Measurements from ENCODE around the gene PALD1.
A peak's percentile ranks its signal among the peaks of the same experiment; 100 is the strongest.

PALD1 gene

DNA sequence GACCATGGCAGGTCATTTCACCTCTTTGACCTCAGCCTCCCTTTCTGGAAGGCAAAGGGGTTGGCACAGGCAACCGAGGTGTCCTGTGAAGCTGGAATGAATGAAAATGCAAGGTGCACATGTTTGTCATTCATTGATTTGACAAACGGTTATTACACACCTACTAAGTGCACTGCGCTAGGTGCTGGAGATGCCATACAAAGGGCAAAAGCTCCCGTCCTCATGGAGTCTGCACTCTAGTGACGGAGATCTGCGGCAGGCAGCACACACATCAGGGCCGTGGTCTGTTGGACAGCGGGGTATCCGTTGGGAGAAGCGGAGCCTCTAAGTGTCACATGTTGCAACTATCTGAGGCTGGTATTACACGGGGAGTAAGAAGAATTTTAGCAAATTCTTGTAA lies 79.7 kb downstream of the PALD1 start:
- DNase-seq: no peak

DNA sequence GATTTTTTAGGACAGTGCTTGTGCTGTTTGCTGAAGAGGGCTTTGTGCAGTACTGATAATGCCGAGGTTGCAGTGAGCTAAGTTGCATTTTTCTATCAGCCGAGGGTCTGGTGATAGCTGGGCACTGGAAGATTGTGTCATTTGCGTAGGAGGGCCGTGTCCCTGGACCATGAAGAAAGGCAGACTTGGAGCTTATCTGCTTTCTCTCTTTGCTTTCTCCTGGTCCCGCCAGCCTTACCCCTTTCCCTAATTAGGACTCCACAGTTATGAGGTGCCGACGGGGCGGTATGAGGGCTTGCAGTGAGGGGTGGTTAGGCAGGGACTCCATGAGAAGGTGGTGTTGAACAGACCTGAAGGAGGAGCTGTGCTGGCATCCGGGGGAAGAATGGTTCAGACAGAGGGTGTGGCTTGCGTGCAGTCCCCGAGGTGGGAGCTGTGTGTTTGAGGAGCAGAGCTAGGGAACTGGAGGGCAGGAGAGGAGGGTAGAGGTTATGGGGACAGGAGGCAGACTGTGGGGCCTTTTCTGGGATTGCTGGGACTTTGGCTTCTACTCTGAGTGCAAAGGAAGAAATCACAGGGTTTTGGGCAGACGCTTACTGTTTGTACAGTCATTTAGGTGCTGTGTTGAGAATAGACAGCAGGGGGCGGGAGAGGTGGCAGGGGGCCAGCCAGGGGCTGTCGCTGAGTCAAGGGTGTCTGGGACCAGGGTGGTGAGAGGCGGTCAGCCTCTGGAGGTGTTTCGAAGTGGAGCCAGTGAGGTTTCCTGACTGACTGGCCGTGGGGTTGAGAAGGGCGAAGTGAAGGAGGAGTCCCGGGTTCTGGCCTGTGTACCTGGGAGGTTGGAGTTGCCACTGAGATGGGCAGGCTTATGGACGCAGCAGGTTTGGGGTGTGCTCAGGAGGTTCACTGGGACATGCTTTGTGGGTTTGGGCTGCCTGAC lies 80.6 kb downstream of the PALD1 start:
- peak; percentile 98 for DNase-seq

DNA sequence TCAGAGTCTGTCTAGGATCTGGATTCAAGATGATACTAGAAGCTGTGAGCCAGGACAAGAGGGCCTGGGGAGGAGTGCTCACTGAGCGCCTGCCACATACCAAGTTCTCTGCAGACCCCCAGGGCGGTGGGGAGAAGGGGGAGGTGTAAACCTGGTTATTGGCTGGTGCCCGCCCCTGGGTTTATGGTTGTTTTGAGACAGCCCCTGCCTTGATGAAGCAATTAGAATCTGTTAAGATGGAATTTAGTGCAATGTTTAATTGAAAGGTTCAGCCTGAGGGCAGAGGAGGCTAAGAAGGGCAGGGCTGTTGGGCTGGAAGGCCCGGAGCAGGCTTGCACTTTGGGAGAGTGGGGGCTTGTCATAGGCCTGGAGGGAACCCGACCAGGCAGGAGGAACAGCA lies 81.3 kb downstream of the PALD1 start:
- DNase-seq: no peak

DNA sequence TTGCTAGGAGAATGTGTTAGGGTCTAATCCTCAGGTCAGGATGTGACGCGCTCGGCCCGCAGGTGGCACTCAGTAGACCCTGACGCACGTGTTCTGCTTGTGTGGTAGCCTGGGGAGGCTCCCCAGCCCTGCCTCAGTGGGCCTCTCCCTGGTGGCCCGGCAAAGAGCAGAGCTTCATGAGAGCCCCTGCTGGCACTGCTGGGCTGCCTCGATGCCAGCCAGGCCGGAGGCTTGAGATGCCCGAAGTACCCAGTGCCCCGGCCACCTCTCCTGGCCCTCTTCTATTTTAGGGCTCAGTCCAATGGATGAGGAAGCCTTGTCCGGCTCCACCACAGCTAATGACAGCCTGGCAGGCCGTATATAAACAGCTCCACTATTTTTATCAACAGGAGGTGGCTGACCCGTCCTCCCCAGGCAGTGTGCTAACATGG lies 82.0 kb downstream of the PALD1 start:
- no peak for DNase-seq

DNA sequence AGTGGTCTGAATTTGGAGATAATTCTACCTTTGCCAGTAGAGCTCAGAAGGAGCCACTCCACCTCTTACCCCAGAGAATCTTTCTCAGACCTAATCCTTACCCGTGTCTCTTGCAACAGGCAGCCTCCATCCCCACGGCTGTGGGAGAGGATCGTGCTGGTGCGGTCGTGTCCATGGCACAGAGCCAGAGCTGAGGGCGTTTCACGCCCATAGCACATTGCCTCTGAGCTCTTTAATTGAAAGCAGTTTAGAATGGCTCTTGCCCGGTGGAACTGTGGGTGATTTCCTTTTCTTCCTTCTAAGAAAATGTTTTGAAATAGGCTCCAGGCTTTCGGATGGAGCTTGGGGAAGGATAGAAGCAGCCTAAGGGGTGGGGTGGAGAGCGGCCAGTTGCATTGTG lies 82.5 kb downstream of the PALD1 start:
- DNase-seq: peak; percentile 25

DNA sequence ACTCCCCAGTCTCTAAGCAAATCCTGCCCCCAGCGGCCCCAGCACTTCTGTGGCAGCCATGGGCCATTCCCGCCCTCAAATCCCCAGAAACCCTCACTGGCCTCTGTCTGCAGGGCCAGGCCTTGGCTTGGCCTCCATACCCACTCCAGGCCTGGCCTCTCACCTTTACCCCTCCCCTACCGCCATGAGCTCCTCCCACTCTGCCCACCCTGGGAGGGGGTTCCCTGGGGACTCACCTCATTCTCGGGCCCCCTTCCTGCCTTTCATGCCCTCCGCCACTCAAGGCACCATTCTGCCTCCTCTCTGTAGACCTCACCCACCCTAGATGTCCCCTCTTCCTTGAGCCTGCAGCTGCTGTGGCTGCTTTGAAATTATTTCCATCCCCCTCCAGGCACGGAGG lies 83.0 kb downstream of the PALD1 start:
- DNase-seq: no peak

DNA sequence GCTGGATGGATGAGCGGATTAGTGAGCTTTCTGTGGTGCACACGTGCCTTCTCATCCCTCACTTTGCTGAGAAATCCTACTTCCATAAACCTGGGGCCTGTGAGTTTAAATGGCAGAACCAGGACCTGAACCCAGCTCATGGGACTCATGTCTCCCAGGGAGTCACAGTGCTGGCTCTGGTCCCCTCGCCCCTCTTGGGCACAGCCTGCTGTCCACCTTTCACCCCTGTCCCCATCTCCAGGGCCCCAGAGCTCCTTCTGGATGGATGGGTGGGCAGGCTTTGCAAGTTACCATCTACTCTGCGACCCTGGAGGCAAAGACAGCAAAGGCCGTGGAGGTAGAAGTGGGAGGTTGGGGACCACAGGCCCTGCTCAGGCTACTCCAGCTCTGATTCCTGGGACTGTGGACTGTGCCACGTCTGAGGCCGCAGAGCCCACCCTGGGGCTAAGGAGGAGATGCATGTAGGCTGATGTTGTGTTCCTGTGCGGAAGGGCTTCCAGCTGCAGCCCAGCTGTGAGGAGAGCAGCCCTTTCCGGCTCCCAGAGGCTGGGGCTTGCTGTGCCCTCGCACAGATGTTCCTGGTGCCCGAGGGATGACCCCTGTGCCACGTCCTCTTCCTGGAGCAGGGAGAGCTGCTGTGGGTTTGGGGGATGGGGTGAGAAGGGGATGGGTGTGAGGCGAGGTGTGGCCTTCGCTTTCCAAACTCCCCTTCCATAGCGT lies 83.6 kb downstream of the PALD1 start:
- DNase-seq: no peak

DNA sequence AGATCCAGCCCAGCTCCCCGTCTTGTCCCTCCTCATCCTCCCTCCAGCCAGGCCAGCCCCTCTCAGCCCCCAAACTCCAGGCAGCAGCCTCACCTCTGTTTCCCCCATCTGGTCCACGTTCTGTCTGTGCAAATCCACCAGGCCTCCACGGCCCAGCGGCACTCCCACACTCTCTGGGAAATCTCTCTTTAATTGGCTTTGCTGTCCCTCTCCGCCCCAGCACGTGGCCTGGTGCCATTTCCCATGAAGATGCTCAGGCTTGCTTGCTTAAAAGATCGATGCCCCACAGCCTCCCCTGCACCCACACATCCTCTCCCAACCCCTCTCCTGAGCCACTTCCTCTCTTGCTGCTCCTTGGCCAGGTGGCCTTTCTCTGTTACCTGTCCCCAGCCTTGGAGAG lies 84.7 kb downstream of the PALD1 start:
- DNase-seq: no peak

DNA sequence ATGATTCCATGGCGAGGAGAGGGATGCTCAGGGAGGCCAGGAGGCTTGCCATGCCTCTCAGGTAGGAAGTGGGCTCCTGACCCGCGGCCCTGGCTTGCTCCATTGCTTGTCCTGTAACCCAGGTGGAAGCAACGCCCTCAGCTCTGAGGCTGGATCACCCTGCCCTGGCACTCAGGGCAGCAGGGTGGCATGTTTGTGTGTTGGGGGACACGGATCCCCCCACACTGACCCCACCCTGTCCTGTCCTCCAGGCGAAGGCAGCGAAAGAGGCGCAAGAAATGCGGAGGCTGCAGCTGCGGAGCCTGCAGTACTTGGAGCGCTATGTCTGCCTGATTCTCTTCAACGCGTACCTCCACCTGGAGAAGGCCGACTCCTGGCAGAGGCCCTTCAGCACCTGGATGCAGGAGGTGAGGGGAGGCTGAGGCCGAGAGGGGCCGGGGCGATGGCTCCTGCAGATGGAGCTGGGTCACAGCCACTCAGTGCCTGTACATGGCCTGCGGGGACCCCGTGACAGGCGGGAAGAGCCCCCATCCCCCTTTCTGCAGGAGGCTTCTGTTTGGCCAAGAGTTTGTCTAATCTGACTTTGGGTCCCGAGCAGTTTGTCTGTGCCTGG lies 85.7 kb downstream of the PALD1 start:
- no peak for DNase-seq

DNA sequence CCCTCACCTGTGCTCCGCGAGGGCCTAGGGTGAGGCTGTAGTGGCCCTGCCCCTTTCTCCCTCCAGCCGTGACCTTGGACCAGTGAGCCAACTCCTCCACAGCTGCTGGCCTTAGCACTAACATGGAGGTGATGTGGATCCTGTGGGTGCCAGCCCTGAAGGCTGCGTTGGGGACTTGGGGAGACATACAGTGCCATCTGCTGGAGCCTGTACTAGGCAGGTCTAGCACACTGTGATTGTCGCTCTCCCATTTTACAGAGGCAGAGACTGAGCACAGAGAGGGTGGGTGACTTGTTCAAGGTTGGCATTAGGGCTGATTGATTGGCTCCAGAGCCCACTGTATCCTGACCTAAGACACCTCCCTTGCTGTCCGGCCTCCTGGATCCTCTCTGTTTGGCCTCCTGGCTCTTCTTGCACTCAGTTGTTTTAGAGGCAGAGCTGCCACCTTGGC lies 86.4 kb downstream of the PALD1 start:
- no peak for DNase-seq

DNA sequence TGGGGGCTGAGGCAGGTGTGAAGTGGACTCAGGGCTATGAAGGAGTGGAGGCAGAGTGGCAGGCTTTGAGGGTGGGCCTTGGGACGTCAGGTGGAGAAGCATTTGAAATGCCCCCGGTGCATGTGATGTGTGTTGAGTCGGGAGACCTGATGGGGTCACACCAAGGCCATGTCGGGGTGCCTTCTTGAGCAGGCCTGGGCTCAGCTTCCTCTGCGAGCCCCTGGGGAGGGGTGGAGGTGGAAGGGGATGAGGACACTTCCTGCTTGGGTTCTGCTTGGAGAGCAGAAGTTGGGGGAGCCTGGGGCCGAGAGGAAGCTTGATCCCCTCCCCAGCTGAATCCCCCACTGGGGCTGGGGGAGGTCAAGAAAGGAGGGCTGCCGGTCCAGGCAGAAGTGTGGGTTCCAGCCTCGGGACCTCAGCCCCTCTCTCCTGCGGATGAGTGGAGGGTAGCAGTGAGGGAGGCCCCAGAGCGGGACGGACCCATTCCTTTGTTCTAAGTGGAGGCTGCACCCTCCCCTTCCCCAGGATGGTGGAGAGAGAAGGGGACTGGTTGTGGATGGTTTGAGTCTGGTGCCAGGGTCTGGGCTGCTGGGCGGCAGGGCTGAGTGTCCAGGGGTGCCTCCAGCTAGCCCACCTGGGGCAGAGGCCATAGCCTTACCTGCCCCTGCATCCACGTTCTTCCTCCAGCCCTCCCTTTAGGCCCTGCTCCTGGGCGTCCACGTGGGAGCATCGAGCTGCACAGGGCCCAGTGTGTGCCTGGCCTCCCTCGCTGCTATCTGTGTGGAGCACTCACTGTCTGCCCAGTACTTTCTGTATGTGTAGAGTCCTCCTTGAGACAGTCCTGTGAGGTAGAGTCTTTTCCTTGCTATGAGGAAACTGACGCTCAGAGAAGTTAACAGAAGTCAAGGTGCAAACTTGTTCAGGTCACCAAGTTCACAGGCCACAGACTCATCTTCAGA lies 87.3 kb downstream of the PALD1 start:
- DNase-seq: no peak

DNA sequence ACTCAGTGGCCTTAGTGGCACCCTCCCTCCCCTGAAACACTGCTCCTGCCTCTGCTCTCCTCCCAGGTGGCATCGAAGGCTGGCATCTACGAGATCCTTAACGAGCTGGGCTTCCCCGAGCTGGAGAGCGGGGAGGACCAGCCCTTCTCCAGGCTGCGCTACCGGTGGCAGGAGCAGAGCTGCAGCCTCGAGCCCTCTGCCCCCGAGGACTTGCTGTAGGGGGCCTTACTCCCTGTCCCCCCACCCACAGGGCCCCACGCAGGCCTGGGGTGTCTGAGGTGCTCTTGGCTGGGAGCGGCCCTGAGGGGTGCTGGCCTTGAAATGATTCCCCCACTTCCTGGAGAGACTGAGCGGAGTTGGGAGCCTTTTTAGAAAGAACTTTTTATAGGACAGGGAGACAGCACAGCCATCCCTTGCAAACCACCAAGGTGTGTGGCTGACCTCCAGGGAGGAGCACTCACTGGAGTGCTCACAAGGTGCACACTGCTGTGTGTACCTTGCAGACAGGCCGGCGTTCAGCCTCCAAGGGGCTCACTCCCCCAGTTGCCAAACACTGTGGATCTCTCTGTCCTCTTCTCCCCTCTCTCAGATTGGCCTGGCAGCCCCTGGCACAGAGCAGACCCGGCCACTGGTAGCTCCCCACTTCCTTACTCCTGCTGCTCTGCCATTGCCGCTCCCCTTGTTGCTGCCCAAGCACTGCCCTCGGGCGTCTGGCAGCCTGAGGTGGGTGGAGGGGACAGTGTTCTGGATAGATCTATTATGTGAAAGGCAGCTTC lies 88.1 kb downstream of the PALD1 start:
- DNase-seq: no peak

DNA sequence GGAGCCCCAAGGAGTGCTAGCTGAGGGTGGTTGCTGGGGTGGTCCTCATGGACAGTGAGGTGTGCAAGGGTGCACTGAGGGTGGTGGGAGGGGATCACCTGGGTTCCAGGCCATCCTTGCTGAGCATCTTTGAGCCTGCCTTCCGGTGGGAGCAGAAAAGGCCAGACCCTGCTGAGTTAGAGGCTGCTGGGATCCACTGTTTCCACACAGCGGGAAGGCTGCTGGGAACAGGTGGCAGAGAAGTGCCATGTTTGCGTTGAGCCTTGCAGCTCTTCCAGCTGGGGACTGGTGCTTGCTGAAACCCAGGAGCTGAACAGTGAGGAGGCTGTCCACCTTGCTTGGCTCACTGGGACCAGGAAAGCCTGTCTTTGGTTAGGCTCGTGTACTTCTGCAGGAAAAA lies 89.0 kb downstream of the PALD1 start:
- no peak for DNase-seq

DNA sequence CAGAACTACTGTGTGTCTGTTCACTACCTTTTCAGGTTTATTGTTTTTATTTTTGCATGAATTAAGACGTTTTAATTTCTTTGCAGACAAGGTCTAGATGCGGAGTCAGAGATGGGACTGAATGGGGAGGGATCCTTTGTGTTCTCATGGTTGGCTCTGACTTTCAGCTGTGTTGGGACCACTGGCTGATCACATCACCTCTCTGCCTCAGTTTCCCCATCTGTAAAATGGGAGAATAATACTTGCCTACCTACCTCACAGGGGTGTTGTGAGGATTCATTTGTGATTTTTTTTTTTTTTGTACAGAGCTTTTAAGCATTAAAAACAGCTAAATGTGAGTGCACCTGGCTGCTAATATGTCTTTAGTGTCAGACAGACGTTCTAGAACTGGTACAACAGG lies 89.5 kb downstream of the PALD1 start:
- no peak for DNase-seq

DNA sequence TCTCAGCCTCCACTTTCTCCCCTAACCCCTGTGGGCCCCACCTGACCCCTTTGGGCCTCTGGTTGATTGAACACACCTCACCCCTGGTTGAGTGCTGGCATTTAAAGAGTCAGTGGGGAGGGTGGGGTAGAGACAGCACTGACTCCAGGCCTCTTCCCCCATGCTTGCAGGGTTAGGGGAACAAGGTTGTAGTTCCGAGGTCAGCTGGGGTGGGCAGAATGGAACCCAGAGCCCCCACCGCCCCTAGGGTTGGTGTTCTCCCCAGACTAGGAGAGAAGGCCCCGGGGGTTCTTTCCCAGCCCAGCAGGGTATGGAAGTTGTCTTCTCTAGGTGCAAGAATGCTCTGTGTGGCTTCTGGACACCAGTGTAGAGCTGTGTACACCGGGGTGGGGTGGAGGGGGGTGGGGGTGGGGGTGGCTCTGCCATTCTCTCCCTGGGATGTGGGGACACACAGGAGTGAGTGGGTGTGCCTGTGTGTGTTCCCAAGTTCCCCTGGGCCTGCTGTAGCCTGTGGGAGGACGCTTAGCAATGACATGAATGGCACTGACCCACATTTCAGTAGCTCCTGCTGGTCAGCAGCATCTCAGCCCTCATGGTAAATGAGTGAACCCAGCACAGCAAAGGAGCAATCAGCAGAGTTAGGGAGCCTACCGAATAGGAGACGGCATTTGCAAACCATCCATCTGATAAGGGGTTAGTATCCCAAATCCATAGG lies 90.4 kb downstream of the PALD1 start:
- no peak for DNase-seq

DNA sequence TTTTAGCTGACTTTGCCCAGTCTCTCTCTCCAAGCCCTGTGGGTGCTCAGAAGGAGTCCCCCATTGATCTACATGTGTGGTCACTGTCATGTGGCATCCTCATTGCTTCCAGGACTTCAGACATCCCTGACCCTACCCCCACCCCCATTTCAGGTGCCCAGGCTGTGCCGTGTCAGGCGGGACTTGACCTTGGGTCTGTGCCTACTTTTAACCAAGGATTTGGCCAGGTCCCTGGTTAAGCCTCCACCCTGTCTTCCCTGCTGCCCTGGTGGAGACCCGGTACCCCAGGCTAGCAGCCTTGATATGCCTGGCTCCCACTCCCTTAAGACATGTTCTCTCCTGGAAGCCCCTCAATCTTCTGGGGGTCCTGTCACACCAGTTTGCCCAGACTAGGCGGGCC lies 92.7 kb downstream of the PALD1 start:
- no peak for DNase-seq

DNA sequence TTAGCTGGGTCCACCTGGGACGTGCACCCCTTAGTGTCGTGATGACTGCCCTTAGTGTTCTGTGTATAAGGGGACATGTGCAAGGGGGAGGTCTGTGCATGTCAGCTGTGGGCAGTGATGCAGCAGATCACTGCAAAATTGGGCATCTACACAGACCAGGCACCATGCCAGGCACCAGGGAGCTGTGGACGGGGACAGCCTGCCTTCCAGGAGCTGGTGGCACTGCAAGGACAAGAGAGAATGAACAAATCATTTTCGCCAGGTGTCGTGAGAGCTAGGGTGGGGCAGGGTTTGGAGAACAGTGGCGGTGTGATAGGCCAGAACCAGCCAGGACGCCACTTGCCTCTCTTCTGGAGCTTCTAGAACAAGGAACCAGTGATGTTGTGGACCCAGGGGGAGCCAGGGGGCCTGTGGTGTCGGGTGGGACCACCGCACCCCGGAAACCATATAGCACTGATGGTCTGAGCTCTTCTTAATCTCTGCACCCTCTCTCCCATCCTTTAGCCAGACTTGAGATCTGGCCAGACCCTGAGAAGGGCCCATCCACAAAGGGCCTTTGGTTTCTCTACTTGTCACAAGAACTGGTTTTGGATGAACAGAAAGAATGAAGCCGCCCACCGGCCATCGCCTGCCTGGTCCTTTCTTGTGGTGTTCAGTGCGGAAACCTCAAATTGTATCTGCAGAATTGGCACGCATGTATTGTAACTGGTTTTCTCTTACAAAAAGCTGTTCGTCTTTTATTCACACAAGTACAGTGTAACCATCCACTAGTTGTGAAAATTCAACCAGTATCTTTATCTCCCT lies 93.3 kb downstream of the PALD1 start:
- DNase-seq: no peak

DNA sequence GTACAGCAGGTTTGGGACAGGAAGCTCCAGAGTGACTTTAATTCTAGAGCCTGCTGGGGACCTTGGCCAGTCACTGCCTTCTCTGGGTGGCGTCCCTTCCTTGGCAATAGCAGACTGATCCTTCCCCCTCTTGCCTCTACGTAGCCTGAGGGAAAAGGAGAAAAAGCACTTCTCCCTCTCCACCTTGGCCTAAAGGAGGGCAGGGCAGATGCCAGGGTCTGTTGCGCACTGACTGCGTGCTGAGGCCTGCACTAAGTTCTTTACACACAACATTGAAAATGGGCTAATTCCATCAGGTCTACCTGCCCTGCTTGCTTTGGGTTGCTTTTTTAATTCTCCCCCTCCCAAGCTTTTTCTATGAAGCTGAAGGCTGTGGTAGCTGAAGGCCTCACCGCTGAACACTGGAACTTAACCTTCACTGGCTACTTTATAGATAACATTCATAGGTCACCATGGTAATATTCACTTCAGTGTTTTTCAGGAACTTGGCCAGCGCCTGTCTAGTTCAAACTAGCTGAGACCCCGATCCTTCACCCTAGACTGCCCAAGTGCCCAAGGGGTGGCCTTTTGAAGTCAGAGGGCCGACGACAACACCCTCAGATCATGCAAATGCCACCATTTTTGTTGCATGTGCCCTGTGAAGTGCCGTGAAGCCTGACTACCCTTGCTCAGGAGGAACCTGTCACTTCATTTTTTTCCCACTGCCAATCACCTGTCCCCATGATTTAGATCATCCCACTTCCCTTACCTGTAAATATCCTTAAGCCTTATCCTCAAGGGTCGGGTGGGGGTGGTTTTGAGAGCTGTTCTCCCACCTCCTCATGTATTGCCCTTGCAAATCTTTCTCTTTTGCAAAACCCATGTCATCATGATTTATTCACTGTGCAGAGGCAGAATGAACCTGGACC lies 95.3 kb downstream of the PALD1 start:
- peak; percentile 64 for DNase-seq

DNA sequence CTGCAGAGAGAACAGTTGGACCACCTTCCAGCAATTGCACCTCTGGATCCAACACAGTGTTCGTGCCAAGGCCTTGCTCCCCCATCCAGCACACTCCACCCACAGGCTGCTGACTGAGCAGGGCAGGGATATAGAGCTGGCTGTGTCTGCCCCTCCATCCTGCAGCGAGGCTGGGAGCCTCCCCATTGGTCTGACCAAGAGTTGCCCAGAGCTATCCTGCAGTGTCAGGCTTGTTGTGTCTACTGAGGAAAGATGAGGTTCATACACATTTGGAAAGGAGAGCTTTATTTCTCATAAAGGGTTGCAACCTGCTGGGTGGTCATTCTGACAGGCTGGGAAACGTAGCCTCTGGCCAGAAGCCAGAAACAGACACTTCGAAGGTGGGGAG lies 96.9 kb downstream of the PALD1 start:
- no peak for DNase-seq

All from OCI-M1 (cell line).